Fibroblast of the aortic adventitia (primary cell): ENCODE measurements around the gene PAPPA. TPM values are rescaled to one million over a fixed set of nuclear protein-coding genes. Genes with fewer than 3 reads are reported as not detected.

Experiments used
- DNase-seq: peaks from one replicate; pipeline ENCODE4 v3.0.0-alpha.2; 2010; ENCODE audit warnings: low read depth
- H3K4me3 ChIP-seq: 2 replicates; pipeline ENCODE4 v1.5.1; 2011; ENCODE audit warnings: low read depth, mild to moderate bottlenecking, control low read depth, low read length, moderate library complexity
- CTCF ChIP-seq: IDR thresholded peaks from 2 replicates; pipeline ENCODE4 v1.5.1; 2011; ENCODE audit warnings: mild to moderate bottlenecking, low read length, control low read depth, inconsistent platforms; ENCODE audit not compliant: insufficient read depth
- total RNA-seq: library from RNA; depleted of rRNA; stranded (reverse); fragments of >200 nt; gene quantifications from 2 replicates; pipeline ENCODE4 v1.2.3, GENCODE V29; 2012; ENCODE audit warnings: low replicate concordance

PAPPA gene
- total RNA-seq, 1 donor = 80.5 TPM

GRCh38 chr9:116342941-116343340 is 189.3 kb downstream of the PAPPA start:
- no peak overlapping the region for H3K4me3 ChIP-seq
- no peak for TF ChIP-seq CTCF
- DNase-seq = no peak

GRCh38 chr9:116344416-116344815 is 190.8 kb downstream of the PAPPA start:
- TF ChIP-seq CTCF = no peak
- no peak for DNase-seq
- H3K4me3 ChIP-seq = no peak overlapping the region

- no peak for DNase-seq
- no peak for TF ChIP-seq CTCF
- no peak overlapping the region for H3K4me3 ChIP-seq
Measured at GRCh38 chr9:116345393-116345792, 191.8 kb downstream of the PAPPA start.

- DNase-seq = no peak
- no peak for TF ChIP-seq CTCF
- H3K4me3 ChIP-seq = no peak overlapping the region
Measured at GRCh38 chr9:116345817-116346216, 192.2 kb downstream of the PAPPA start.

- H3K4me3 ChIP-seq = no peak overlapping the region
- no peak for TF ChIP-seq CTCF
- DNase-seq = no peak
Measured at GRCh38 chr9:116349684-116350083, 196.1 kb downstream of the PAPPA start.

- no peak for DNase-seq
- no peak overlapping the region for H3K4me3 ChIP-seq
- TF ChIP-seq CTCF = no peak
Measured at GRCh38 chr9:116350213-116350612, 196.6 kb downstream of the PAPPA start.

- no peak overlapping the region for H3K4me3 ChIP-seq
- TF ChIP-seq CTCF = no peak
- no peak for DNase-seq
Measured at GRCh38 chr9:116352958-116353357, 199.4 kb downstream of the PAPPA start.
